WTC11 (cell line): ENCODE results near the gene TRIB2. TPM values are rescaled to one million over a fixed set of nuclear protein-coding genes. Genes with fewer than 3 reads are reported as not detected.

ENCODE experiments used
- ATAC-seq: fragments of 200-7000 bp; cut with Tn5 transposase; 2 replicates; pipeline ENCODE4 v1.10.0; 2021; ENCODE audit warnings: mild to moderate bottlenecking, moderate library complexity
- CTCF ChIA-PET: fragments of 300-600 bp; sonication (Branson Sonifier 250); formaldehyde crosslinking; loops from one replicate; lab custom pipeline; 2021; ENCODE audit warnings: antibody characterized with exemption; lab: Charles Lee
- POLR2A ChIA-PET: fragments of 350-600 bp; sonication (Branson Sonifier 250); formaldehyde crosslinking; loops from one replicate; lab custom pipeline; 2021; ENCODE audit warnings: antibody characterized with exemption; lab: Charles Lee
- DNase-seq: peaks from one replicate; pipeline ENCODE4 v3.0.0; 2021; ENCODE audit warnings: low spot score
- H3K27ac Mint-ChIP-seq: 2 replicates; pipeline ENCODE4 v1.8.0; 2021; ENCODE audit warnings: mixed read lengths
- H3K27me3 Mint-ChIP-seq: 2 replicates; pipeline ENCODE4 v1.8.0; 2021; ENCODE audit warnings: low read depth, mild to moderate bottlenecking, moderate library complexity, mixed read lengths
- H3K36me3 Mint-ChIP-seq: 2 replicates; pipeline ENCODE4 v1.8.0; 2021; ENCODE audit warnings: mixed read lengths
- H3K4me1 Mint-ChIP-seq: 2 replicates; pipeline ENCODE4 v1.8.0; 2022; ENCODE audit warnings: mixed read lengths
- H3K4me3 Mint-ChIP-seq: 2 replicates; pipeline ENCODE4 v1.8.0; 2021; ENCODE audit warnings: mild to moderate bottlenecking, moderate library complexity, mixed read lengths
- H3K9me3 Mint-ChIP-seq: 2 replicates; pipeline ENCODE4 v1.8.0; 2021; ENCODE audit warnings: mixed read lengths
- AR ChIP-seq: fragments of 250-450 bp; sonication (Bioruptor Pico); IDR thresholded peaks from 2 replicates; pipeline ENCODE4 v1.9.0; 2021; ENCODE audit warnings: mild to moderate bottlenecking
- CDX4 ChIP-seq: fragments of 250-450 bp; sonication (Bioruptor Pico); IDR thresholded peaks from 2 replicates; pipeline ENCODE4 v1.9.0; 2021; ENCODE audit warnings: moderate library complexity, mild to moderate bottlenecking, inconsistent platforms, borderline replicate concordance
- E2F1 ChIP-seq: sonication (generic); formaldehyde crosslinking; IDR thresholded peaks from 2 replicates; pipeline ENCODE4 v1.8.0; 2022; ENCODE audit warnings: mild to moderate bottlenecking, missing genetic modification reagents
- E2F5 ChIP-seq: sonication (generic); formaldehyde crosslinking; IDR thresholded peaks from 2 replicates; pipeline ENCODE4 v1.8.1; 2022; ENCODE audit warnings: mild to moderate bottlenecking, moderate library complexity, missing genetic modification reagents
- FOXK1 ChIP-seq: sonication (generic); formaldehyde crosslinking; IDR thresholded peaks from 2 replicates; pipeline ENCODE4 v1.8.0; 2022; ENCODE audit warnings: mild to moderate bottlenecking, moderate library complexity, missing genetic modification reagents
- GTF2I ChIP-seq: fragments of 250-450 bp; sonication (Bioruptor Pico); conservative IDR thresholded peaks from 2 replicates; pipeline ENCODE4 v1.4.0; 2021; ENCODE audit warnings: mild to moderate bottlenecking
- HMGA2 ChIP-seq: fragments of 250-450 bp; sonication (Bioruptor Pico); IDR thresholded peaks from 2 replicates; pipeline ENCODE4 v1.4.0; 2021; ENCODE audit warnings: mild to moderate bottlenecking, moderate library complexity
- MLX ChIP-seq: sonication (generic); formaldehyde crosslinking; IDR thresholded peaks from 2 replicates; pipeline ENCODE4 v1.8.1; 2023; ENCODE audit warnings: mild to moderate bottlenecking, missing genetic modification reagents, moderate library complexity
- PRRX2 ChIP-seq: fragments of 250-450 bp; sonication (Bioruptor Pico); IDR thresholded peaks from 2 replicates; pipeline ENCODE4 v1.8.0; 2021; ENCODE audit warnings: mild to moderate bottlenecking
- SMAD3 ChIP-seq: sonication (generic); formaldehyde crosslinking; IDR thresholded peaks from 2 replicates; pipeline ENCODE4 v1.8.0; 2022; ENCODE audit warnings: missing genetic modification reagents, mild to moderate bottlenecking, borderline replicate concordance
- SMAD4 ChIP-seq: sonication (generic); formaldehyde crosslinking; IDR thresholded peaks from 2 replicates; pipeline ENCODE4 v1.8.0; 2022; ENCODE audit warnings: mild to moderate bottlenecking, missing genetic modification reagents
- SOX15 ChIP-seq: fragments of 250-450 bp; sonication (Bioruptor Pico); IDR thresholded peaks from 2 replicates; pipeline ENCODE4 v1.9.0; 2021; ENCODE audit warnings: mild to moderate bottlenecking
- SP1 ChIP-seq: sonication (generic); formaldehyde crosslinking; conservative IDR thresholded peaks from 2 replicates; pipeline ENCODE4 v1.8.1; 2022; ENCODE audit warnings: missing genetic modification reagents
- TCF7 ChIP-seq: sonication (generic); formaldehyde crosslinking; IDR thresholded peaks from 2 replicates; pipeline ENCODE4 v1.8.0; 2022; ENCODE audit warnings: mild to moderate bottlenecking, low read depth, missing genetic modification reagents, moderate library complexity
- ZBTB21 ChIP-seq: sonication (generic); formaldehyde crosslinking; IDR thresholded peaks from 2 replicates; pipeline ENCODE4 v1.8.1; 2023; ENCODE audit warnings: mild to moderate bottlenecking, missing genetic modification reagents, borderline replicate concordance
- ZMAT4 ChIP-seq: fragments of 250-450 bp; sonication (Bioruptor Pico); IDR thresholded peaks from 2 replicates; pipeline ENCODE4 v1.9.0; 2021; ENCODE audit warnings: mild to moderate bottlenecking
- ZNF219 ChIP-seq: sonication (generic); formaldehyde crosslinking; IDR thresholded peaks from 2 replicates; pipeline ENCODE4 v1.8.0; 2023; ENCODE audit warnings: missing genetic modification reagents, mild to moderate bottlenecking, borderline replicate concordance
- ZNF232 ChIP-seq: sonication (generic); formaldehyde crosslinking; IDR thresholded peaks from 2 replicates; pipeline ENCODE4 v1.8.0; 2022; ENCODE audit warnings: mild to moderate bottlenecking, missing genetic modification reagents
- ZNF281 ChIP-seq: sonication (generic); formaldehyde crosslinking; IDR thresholded peaks from 2 replicates; pipeline ENCODE4 v1.8.0; 2023; ENCODE audit warnings: mild to moderate bottlenecking, missing genetic modification reagents
- ZNF317 ChIP-seq: sonication (generic); formaldehyde crosslinking; IDR thresholded peaks from 2 replicates; pipeline ENCODE4 v1.8.1; 2023; ENCODE audit warnings: low read depth, mild to moderate bottlenecking, moderate library complexity, missing genetic modification reagents, borderline replicate concordance
- ZNF396 ChIP-seq: fragments of 250-450 bp; sonication (Bioruptor Pico); IDR thresholded peaks from 2 replicates; pipeline ENCODE4 v1.8.0; 2021; ENCODE audit warnings: mild to moderate bottlenecking, moderate library complexity, borderline replicate concordance
- ZNF423 ChIP-seq: fragments of 250-450 bp; sonication (Bioruptor Pico); IDR thresholded peaks from 2 replicates; pipeline ENCODE4 v2.1.2; 2022; ENCODE audit warnings: mild to moderate bottlenecking, moderate library complexity
- ZNF671 ChIP-seq: fragments of 250-450 bp; sonication (Bioruptor Pico); IDR thresholded peaks from 2 replicates; pipeline ENCODE4 v1.8.0; 2021; ENCODE audit warnings: mild to moderate bottlenecking
- total RNA-seq: library from RNA; stranded (reverse); gene quantifications from 3 replicates; pipeline ENCODE4 v1.2.3, GENCODE V29; 2021

Gene TRIB2
- total RNA-seq, 1 experiment from 2014 or later, result 89.3 TPM

GRCh38 chr2:12684471-12684936 lies 32.2 kb upstream of the TRIB2 start (continued):
- TF ChIP-seq SMAD3 (CRISPR knock-in tag) (no peak), CDX4 (CRISPR knock-in tag) (no peak), GTF2I (CRISPR knock-in tag) (no peak)

- POLR2A ChIA-PET, result interaction anchor here (0.6 kb wide), 1 partner anchor 197 kb away, joined by 6 read pairs; no protein-coding TSS in a partner anchor
- CTCF ChIA-PET, result interaction anchor here (0.6 kb wide), 1 partner anchor 12 kb away, joined by 3 read pairs; no protein-coding TSS in a partner anchor
- H3K27ac Mint-ChIP-seq, result no peak overlapping the region
- TF ChIP-seq ZBTB21 (CRISPR knock-in tag), result no peak
- TF ChIP-seq E2F5 (CRISPR knock-in tag), result no peak
- TF ChIP-seq ZNF317, result no peak
- TF ChIP-seq MLX (CRISPR knock-in tag), result no peak
- TF ChIP-seq TCF7 (CRISPR knock-in tag), result no peak
- no peak for TF ChIP-seq ZNF671 (CRISPR knock-in tag)
- no peak for TF ChIP-seq ZNF219 (CRISPR knock-in tag)
- no peak for TF ChIP-seq ZNF281 (CRISPR knock-in tag)
- TF ChIP-seq ZNF396 (CRISPR knock-in tag), result no peak
- TF ChIP-seq ZNF232, result no peak
- TF ChIP-seq FOXK1, result no peak
- TF ChIP-seq SOX15, result no peak
- no peak for TF ChIP-seq E2F1 (CRISPR knock-in tag)
- no peak for TF ChIP-seq ZMAT4 (CRISPR knock-in tag)
- TF ChIP-seq HMGA2 (CRISPR knock-in tag), result no peak
- ATAC-seq (no peak), DNase-seq (no peak)
- H3K4me3 Mint-ChIP-seq, result no peak overlapping the region
- peaks cover 13% of the 10 kb centered on the region for H3K36me3 Mint-ChIP-seq
- peaks cover 11% of the 10 kb centered on the region; the same call in 1 of the 2 replicates for H3K27me3 Mint-ChIP-seq
- peaks cover 27% of the 10 kb centered on the region for H3K9me3 Mint-ChIP-seq
- H3K4me1 Mint-ChIP-seq, result peaks cover 49% of the 10 kb centered on the region
Measured at GRCh38 chr2:12685145-12685544, 31.6 kb upstream of the TRIB2 start.

GRCh38 chr2:12685956-12686355 lies 30.8 kb upstream of the TRIB2 start:
- ATAC-seq (no peak), DNase-seq (no peak)
- POLR2A ChIA-PET, result no interaction called here
- Mint-ChIP-seq H3K36me3 (peaks cover 18% of the 10 kb centered on the region; the same call in 1 of the 2 replicates), H3K9me3 (peaks cover 27% of the 10 kb centered on the region), H3K27me3 (peaks cover 11% of the 10 kb centered on the region; the same call in 1 of the 2 replicates), H3K27ac (no peak overlapping the region), H3K4me1 (peaks cover 49% of the 10 kb centered on the region), H3K4me3 (no peak overlapping the region)
- CTCF ChIA-PET, result no interaction called here
- TF ChIP-seq AR (CRISPR knock-in tag), result no peak
- TF ChIP-seq SMAD4, result no peak
- no peak for TF ChIP-seq PRRX2 (CRISPR knock-in tag)
- no peak for TF ChIP-seq SP1 (CRISPR knock-in tag)
- TF ChIP-seq HMGA2 (CRISPR knock-in tag), result no peak
- TF ChIP-seq ZNF219 (CRISPR knock-in tag), result no peak
- TF ChIP-seq ZNF423 (CRISPR knock-in tag), result no peak
